ENCODE measurements around the gene FBN2.
"Not testable (repeated sequence)": the region's sequence is repeated elsewhere in the genome, so short reads cannot be mapped to it uniquely, and the experiment has no call there.

The FBN2 gene

DNA sequence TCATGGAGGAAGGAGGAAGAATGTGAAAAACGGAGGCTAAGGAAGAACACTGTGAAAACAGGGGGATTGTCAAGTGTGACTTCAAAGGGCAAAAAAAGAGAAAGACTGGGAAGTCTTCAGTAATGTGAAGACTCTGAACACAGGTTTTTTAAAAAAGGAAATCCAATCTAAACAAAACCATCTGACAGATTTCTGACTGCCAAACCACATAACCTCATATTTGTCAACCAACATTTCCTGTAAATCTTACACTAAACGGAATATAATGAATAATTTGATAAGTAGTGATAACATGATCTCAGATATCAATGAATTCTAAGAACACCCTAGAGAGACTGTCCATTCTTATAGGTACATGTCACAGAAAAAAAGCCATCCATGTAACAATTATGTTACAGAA is 124.7 kb downstream of the FBN2 start:
- DNase-seq: no peak

DNA sequence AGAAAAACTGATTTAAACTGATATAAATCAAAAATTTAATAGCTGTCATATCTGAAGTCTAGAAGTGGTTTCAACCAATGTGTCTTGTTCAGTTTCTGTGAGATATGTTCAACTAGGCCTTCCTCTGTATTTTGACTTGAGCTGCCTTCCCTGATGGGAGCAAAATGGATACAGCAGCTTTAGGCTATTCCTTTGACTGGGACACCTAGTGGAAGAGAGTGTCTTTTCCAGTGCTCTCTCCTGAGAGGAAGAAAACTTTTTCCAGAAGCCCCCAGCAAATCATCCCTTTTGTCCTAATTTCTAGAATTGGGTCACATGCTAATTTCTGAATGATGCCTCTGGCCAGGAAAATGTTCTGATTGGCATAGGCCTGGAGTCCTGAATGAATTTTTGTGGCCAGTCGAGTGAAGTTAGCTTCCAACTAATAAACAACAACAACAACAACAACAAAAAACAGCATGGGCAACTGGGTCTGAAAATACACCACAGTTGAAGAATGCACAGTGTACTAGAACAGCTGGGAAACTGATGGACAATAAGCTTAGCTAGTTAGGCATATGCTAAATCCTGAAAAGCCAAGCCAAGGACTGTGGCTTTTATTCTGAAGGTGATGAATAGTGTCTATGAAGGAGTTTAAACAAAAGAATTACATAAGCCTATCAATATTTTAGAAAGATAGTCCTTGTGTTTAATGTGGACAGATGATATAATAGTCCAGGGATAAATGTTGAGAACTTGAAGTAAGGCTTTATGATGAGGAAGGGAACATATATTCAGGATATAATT is 125.7 kb downstream of the FBN2 start:
- DNase-seq: no peak

DNA sequence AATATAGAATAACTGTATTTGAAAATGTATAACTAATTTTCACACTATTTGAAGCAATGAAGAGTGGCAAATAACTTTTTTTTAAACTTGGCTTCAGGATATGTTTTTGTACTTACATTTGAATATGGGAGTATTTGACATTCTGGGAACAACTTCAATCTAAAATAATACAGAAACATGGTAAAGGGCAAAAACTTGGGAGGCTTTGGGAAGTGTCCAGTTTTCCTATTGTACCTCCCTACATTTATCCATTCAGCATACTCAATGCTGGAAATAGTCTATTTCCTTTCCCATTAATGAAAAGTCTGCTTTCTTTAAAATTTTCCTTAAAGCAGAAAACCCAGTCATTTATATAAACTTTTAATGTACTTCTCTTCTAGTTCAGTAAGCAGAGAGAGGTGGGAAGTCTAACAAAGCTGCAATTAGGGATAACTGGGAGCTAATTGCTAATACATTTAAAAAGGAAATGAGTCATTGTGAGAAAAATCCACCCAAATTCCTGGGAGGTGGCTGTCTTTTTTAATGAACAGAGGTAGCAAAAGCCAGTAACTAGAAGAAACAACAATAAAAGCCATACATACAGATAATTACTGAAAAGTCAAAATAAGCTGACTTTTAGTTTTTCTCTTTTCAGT is 128.8 kb downstream of the FBN2 start:
- no peak for DNase-seq

DNA sequence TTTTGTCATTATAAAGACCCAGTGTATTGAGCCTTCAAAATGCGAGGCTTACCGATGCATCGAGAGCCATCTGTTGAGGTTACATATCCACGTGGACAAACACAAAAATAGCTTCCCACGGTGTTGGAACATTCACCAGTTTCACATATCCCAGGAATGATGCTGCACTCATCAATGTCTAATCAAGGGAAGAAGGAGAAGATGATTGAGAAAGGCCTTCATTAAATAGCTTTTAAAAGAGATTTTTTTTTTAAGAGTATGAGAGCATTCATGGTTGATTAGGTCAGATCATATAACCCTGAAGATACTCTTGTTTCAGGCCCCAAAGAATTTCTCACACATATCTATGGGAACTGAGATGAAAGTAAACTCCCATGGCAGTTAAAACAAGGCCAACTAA is 129.4 kb downstream of the FBN2 start:
- no peak for DNase-seq

DNA sequence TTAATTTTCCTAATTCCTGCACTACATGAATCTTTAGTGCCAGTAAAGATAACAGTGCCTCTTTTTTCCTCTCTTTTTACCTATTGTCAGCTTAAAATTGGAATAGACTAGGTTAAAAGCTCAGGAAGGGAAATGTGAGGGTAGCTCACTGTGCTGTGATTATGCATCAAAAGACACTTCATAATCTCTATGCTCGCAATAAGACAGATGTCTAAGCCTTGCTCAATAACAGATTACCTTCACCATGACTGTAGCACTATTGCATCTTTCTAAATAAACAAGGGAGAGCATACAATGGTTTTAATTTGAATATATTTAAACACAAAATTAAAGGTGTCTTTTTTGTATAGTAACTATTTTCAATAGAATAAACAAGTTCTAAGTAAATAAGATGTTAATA is 130.1 kb downstream of the FBN2 start:
- DNase-seq: no peak

DNA sequence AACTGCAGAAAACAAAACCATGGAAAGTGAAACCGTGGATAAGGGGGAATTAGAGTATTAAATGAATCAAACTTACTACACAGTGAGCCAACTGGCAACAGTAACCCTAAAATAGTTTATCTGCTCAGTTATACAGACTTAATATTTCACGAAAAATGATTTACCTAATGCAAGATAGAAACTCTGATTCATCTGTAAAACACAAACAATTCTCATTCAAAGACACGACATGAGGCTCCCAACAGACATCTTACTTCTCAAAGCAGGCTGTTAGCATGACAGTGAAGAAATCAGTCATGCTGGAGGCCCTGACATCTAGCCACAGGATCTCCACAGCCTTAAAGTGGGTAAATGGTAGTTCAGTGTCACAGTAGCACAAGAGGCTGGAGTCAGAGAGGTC is 131.2 kb downstream of the FBN2 start:
- DNase-seq: no peak

DNA sequence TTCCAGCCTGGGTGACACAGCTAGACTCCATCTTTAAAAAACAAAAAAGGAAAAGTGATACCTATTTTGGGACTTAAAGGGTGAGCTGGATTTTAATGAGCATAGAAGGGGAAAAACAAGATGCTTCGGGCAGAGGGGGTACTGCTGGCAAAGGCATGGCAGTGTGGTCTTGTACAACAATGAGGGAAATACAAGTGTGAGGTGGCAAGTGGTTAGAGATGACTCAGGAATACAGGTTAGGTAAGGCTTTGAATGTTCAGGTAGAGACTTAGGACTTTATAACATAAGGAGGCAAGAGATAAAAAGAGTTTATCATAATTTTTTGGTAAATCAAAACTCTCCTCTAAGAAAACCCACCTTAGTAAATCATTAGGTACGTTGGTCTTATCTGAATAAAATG is 132.9 kb downstream of the FBN2 start:
- DNase-seq: no peak

DNA sequence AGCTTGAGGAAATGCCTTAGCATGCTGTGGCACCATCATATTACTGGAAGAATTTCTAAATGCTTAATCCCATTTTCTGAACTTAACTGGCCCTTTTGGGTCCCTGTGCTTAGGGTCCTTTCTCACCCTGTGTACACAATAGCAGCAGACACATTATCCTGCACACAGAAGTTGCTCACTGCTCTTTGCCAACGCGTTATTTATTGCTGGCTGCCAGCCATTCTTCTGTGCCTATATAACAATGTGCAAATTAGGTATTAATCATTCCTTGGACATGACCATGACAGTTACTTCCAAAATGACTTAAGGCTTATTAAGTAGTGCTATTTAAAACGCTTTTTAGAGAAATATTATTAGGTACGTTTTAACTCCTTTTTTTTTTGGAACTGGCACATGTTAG is 134.7 kb downstream of the FBN2 start:
- no peak for DNase-seq

DNA sequence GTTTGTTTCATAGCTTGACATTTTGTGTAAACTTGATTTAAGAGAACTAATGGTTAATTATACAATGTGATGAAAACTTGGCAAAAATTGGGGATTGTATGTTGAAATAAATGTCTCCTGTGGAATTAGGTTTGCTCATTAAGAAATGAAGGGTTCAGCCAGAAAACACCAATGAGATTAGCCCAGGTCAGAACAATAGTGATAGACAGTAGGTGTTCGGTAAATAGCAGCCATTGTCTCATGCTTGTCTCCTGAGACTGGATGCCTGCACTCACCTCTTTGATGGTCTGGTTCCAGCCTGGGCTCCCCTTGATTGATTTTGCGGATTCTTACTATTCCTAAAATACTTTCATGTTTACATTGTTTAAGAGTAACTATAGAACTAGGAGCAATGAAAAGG is 135.5 kb downstream of the FBN2 start:
- DNase-seq: no peak

DNA sequence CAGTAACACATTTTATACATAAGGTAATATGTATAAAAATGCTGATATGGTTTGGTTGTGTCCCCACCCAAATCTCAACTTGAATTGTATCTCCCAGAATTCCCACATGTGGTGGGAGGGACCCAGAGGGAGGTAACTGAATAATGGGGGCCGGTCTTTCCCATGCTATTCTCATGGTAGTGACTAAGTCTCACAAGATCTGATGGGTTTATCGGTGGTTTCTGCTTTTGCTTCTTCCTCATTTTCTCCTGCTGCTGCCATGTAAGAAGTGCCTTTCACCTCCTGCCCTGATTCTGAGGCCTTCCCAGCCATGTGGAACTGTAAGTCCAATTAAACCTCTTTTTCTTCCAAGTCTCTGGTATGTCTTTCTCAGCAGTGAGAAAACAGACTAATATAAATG is 137.3 kb downstream of the FBN2 start:
- not testable (repeated sequence) for DNase-seq

DNA sequence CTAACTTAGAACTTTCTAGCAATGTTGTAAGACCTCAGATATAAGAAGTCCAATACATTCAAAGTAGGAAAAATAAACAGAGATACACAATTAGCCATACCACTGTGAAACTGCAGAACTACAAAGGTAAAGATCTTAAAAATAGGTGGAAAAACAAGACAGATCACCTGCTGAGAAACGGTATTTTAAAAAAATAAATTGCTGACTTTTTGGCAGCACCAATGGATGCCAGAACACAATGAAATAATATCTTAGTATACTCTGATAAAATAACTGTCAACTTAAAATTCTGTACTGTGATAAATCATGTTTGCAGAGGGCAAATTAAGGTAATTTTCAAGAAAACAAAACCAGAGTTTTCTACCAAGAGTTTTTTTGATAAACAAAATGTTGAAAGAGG is 138.9 kb downstream of the FBN2 start:
- DNase-seq: no peak

DNA sequence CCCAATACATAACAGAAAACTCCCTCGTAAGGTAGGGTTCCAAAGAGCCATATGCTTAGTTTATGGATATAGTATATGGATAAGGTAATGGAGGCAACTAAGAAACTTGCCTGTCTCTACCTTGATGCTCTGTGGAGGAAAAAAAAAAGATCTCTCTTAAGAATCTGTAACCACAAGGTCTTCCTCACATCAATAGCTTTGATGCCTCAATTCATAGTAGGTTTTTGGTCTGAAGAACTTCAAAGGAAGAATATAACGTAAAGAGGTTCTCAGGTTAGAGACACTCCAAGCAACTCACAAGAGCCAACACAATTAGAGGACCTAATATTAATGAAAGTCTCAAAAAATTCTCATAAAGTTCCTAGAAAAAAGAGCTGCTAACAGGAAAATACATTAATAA is 140.2 kb downstream of the FBN2 start:
- no peak for DNase-seq

DNA sequence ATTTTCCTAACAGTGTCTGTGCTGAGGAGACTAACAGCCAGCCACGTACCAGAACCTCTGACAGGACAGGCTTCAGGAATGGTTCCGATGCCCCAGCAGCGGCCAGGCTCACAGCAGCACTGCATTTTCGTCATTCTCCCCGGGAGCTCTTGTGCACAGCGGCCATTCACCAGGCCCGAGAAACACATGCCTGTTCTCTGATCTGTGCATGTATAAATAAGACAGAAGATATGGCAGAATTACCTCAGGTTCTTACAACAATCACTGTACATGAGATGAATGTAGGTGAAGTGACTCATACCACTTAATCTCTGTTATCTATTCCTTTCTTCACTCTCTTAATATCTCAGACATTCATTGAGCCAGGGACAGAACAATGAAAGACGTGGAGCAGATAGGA is 143.0 kb downstream of the FBN2 start:
- no peak for DNase-seq

DNA sequence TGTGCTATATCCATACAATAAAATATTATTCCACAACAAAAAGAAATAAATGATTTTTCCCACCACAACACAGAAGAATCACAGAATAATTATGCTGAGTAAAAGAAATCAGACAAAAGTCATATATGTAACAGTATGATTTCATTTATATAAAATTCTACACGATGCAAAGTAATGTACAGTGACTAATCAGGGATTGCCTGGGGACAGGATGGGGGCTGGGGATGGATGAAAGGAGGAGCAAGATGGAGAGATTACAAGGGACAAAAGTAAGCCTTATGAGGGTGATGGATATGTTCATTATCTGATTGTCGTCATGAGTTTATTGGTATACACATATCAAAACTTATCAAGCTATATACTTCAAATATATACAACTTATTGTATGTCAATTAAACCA is 154.0 kb downstream of the FBN2 start:
- DNase-seq: no peak

DNA sequence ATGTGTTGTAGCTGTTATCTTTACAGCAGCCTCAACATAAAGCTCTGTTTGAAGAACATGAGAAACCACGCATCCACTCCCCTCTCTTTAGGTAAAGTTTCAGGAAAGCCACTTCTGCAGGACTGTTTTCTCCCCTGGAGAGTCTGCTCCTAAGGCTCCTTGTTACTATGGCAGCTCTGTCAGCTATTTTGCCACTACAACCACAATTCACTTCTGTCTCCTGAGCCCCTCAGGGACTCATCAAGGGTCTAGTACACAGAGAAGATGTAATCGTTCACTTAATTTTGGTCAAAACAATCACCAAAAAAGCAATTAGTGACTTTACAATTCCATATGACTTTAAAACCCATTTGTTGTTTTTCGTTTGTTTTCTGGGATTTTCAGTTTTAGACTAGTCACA is 157.7 kb downstream of the FBN2 start:
- DNase-seq: no peak

DNA sequence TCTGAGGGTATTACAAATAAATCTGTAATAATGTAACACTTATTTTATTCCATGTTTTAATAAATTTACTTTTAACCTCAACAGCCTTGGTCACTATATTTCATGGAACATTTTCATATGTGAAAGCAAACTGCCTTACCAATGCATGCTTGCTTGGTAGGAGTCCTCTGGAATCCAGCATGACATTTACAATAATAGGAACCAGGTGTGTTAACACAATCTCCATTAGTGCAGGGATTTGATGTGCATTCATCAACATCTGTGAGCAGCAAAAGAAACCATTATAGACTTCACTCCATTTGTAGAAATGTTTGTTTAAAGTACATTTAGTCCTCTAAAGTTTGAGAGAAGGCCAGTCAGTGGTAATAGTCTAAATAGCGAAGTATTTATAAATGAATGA is 159.4 kb downstream of the FBN2 start:
- no peak for DNase-seq

DNA sequence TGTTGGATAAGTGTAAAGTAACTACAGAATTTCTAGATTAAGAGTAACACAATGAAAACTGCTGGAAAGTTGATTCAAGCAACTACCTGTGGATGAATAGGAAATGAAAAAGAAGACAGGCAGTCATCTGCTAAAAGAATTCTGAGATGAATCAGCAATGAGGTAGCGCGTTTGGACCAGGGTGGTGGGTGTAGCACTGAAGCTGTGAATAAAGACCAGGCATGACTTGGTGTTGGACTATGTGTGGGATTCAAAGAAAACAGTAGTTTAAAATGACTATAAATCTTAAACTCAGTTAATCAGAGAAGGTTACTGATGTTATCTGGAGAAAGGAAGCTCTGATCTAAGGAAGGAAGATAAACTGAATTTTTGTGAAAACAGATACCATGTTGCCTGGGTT is 159.8 kb downstream of the FBN2 start:
- DNase-seq: no peak

DNA sequence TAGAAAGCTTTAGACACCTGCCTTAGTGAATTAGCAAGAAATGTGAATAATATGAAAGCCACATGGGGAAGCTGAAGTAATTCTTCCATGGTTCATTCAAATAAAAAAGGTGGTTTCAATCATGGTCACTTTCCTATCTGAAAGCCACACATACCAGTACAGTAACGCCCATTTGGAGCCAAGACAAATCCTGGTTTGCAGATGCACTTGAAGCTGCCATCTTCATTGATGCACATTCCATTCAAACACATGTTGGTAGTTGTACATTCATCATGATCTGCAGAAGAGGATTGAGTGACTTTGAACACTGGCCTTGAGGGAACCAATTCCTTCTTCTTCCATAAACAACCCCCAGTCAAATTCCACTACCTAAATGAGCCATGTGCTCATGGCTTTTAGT is 161.5 kb downstream of the FBN2 start:
- no peak for DNase-seq

DNA sequence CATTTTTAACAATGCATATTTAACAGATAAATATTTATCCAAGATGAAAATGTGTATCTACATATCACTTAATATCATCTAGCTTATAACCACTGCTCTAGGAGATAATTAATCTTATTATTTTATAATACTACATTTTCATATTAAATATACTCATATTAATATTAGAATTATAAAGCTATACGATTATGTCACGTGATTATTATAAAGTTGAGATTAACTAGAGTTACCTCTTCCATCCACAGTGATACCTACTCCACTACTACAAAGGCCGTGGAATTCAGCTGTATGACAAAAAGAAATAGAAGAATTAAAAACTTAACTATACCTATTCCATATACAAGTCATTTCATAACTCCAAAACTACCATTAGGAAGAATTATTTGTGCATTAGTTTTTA is 171.9 kb downstream of the FBN2 start:
- DNase-seq: no peak

DNA sequence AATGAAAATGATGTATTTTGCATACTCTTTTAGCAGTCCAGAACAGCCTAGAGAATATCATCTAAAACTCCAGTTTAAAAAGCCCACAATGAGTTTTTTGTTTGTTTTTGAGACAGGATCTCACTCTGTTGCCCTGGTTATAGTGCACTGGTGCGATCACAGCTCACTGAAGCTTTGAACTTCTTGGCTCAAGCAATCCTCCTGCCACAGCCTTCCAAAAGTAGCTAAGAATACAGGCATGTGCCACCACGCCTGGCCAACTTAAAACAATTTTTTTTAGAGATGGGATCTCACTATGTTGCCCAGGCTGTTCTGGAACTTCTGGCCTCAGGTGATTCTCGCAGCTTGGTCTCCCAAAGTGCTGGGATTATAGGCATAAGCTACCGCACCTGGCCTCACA is 175.7 kb downstream of the FBN2 start:
- DNase-seq: no peak

DNA sequence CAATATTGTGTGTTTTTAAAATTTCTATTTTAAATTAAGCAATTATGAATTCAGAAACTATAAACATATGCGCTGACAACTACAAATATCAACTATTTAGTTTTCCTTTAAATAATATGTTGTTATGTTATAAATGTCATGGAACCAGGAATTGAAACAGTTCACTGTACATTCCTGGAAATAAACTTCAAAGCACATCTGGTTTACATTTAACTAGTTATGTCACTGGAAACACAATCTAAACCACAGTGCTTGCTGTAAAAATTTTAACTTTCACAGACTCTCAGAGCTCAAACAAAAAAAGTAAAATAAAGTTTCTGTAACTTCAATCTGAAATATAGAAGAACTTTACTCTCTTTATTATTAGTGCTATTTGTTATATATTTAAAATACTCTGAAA is 179.2 kb downstream of the FBN2 start:
- DNase-seq: no peak

DNA sequence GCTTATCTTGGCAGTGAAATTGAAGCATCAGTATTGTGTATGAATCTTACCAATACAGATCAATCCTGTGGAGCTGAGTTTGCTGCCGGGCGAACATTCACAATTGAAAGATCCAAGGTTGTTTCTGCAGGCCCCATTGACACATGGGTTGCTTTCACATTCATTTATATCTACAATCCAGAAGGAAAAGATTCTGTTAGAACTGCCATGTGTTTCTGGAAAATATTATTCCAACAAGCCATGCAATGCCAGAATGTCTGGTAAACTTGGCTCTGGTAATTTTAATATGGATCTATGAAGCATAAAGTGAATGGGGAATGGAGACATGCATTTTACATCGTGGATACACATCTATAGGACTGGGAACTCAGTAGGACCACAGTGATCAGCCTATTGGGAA is 180.8 kb downstream of the FBN2 start:
- no peak for DNase-seq

DNA sequence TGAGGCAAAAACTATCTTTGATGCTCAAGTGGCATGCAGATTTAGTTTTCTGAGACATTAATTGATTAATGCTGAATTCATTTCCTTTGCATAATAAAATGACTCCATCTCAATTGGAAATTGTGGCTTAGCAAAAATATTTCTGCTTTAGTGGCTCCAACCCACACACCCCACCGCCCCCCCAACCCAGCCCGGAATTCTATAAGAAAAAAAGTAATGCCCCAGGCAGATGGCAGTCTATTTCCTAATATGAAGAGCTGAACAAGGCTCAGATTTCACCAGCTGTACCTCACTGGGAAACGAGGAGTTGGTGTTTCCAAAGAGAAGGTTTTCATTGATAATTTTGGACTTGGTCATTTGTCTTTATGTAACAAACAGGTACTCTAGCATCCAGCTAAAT is 182.1 kb downstream of the FBN2 start:
- no peak for DNase-seq

DNA sequence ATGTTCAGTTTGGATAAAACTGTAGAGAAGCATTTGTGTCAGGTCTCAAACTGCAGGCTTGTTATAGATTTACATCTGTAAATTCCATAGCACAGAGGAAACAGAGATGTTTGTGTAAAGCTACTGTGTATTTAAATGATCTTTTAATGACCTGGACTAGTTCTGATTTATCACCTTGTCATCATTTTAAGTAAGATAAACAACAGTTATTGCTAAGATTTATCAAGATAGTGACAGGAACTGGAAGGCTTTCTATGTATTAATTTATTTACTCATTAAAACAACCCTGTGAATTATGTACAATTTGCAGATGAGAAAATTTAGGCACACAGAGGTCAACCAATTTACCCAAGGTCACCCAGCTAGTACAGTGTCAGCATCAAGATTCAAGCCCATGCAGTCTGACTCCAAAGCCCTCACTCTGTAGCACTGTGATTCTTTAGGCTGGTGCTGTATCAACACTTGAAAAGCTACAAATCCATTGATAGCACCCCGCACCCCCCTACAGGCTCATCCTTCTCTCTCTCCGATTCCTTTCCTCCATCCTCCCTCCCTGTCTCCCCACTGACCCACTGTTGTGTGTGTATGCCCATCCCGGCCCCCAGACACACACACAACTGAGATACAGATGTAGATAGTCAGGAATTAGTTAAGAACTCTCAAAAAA is 184.5 kb downstream of the FBN2 start:
- no peak for DNase-seq

DNA sequence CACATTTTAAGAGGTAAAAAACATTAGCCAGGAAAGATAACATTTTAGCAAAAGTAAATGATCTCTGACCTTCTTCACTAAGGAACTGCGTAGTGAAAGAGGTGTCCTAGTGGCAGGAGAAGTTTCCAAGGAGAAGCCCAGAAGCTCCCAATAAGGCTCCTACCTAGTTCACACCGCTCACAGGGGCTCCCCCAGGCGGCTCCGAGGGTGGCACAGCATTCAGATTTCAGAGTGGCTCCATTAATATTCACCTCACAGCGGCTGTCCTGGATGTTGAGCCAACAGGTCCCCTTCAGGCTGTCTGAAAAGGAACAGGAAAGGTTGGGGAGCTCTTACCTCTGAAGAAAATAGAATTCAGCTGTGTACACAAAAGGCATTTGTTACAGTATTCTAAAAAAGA is 187.3 kb downstream of the FBN2 start:
- DNase-seq: no peak

Data from NK-92 treated with Interleukin-12 subunit alpha and Interleukin-12 subunit beta, amount 100 ng/mL, for 24 hours (cell line).